GM18868 (cell line): ENCODE measurements around the gene NBPF3.
A peak's percentile ranks its signal among the peaks of the same experiment; 100 is the strongest.
"Not testable (repeated sequence)": the region's sequence is repeated elsewhere in the genome, so short reads cannot be mapped to it uniquely, and the experiment has no call there.

Experiments used
- ATAC-seq: cut with Tn5 transposase; IDR thresholded peaks from one replicate; pipeline ENCODE4 v1.9.1; 2021; ENCODE audit warnings: mild to moderate bottlenecking, moderate library complexity; ENCODE audit not compliant: unreplicated experiment

Gene NBPF3

GRCh38 chr1:21439721-21440629 is at the start of gene NBPF3:
TSS of gene NBPF3 (plus strand) at chr1:21440137. CDS start at chr1:21445087, 4,950 bp downstream.
- peak; percentile 96 for ATAC-seq

GRCh38 chr1:21391497-21391896 is 48.4 kb upstream of the NBPF3 start:
- ATAC-seq = no peak

- no peak for ATAC-seq
These were observed 47.2 kb upstream of the NBPF3 start for GRCh38 chr1:21392587-21393263.

- ATAC-seq = no peak
These were observed 43.4 kb upstream of the NBPF3 start for GRCh38 chr1:21396516-21396915.

GRCh38 chr1:21397813-21398188 is 42.1 kb upstream of the NBPF3 start:
- ATAC-seq = no peak

GRCh38 chr1:21401726-21402346 is 38.1 kb upstream of the NBPF3 start:
- not testable (repeated sequence) for ATAC-seq

GRCh38 chr1:21406659-21407058 is 33.3 kb upstream of the NBPF3 start:
- ATAC-seq = no peak

GRCh38 chr1:21409897-21410296 is 30.0 kb upstream of the NBPF3 start:
- not testable (repeated sequence) for ATAC-seq

GRCh38 chr1:21414015-21414414 is 25.9 kb upstream of the NBPF3 start:
- ATAC-seq = no peak

GRCh38 chr1:21420378-21420777 is 19.6 kb upstream of the NBPF3 start:
- ATAC-seq = not testable (repeated sequence)

- ATAC-seq = not testable (repeated sequence)
These were observed 18.6 kb upstream of the NBPF3 start for GRCh38 chr1:21421307-21421706.

- ATAC-seq = not testable (repeated sequence)
These were observed 12.0 kb upstream of the NBPF3 start for GRCh38 chr1:21427798-21428480.

GRCh38 chr1:21428481-21429073 is 11.4 kb upstream of the NBPF3 start:
- ATAC-seq = not testable (repeated sequence)

GRCh38 chr1:21429210-21429609 is 10.7 kb upstream of the NBPF3 start:
- ATAC-seq = not testable (repeated sequence)

GRCh38 chr1:21430875-21431274 is 9.1 kb upstream of the NBPF3 start:
- not testable (repeated sequence) for ATAC-seq

- no peak for ATAC-seq
These were observed 5.5 kb upstream of the NBPF3 start for GRCh38 chr1:21434394-21434793.

- ATAC-seq = no peak
These were observed 4.1 kb upstream of the NBPF3 start for GRCh38 chr1:21435646-21436487.

- no peak for ATAC-seq
These were observed 3.2 kb upstream of the NBPF3 start for GRCh38 chr1:21436488-21437340.

GRCh38 chr1:21437341-21437640 is 2.6 kb upstream of the NBPF3 start:
- ATAC-seq = no peak
